ENCODE measurements around the gene ANGPT4.

DNA sequence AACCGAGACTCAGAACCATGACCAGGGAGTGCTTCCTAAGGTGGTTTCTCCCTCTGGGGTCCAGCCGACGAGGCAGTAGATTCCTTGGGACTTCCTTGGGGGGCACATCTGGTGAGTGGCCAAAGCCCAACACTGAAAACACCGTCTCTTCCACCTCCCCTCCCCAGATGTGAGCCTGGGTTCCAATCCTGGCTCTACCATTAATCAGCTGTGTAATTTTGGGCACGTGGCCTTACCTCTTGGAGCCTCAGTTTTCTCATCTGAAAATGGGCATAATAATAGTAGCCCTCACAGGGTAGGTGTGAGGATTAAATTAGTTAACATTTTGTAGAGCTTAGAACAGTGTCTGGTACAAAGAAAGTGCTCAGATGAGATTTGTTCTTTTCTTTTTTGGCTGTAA lies 77.1 kb downstream of the ANGPT4 start:
- TF ChIP-seq, protein P1, sequence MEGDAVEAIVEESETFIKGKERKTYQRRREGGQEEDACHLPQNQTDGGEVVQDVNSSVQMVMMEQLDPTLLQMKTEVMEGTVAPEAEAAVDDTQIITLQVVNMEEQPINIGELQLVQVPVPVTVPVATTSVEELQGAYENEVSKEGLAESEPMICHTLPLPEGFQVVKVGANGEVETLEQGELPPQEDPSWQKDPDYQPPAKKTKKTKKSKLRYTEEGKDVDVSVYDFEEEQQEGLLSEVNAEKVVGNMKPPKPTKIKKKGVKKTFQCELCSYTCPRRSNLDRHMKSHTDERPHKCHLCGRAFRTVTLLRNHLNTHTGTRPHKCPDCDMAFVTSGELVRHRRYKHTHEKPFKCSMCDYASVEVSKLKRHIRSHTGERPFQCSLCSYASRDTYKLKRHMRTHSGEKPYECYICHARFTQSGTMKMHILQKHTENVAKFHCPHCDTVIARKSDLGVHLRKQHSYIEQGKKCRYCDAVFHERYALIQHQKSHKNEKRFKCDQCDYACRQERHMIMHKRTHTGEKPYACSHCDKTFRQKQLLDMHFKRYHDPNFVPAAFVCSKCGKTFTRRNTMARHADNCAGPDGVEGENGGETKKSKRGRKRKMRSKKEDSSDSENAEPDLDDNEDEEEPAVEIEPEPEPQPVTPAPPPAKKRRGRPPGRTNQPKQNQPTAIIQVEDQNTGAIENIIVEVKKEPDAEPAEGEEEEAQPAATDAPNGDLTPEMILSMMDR (IDR thresholded peaks at IDR 0.05; ENCODE audit: insufficient read depth, low read length, poor library complexity, severe bottlenecking), result no peak
- no peak for TF ChIP-seq EZH2phosphoT487 (conservative IDR thresholded peaks at IDR 0.05; ENCODE audit: low read length)

All from SU-DHL-6 (cell line).